ENCODE data around the gene SPSB1.

Gene SPSB1

DNA sequence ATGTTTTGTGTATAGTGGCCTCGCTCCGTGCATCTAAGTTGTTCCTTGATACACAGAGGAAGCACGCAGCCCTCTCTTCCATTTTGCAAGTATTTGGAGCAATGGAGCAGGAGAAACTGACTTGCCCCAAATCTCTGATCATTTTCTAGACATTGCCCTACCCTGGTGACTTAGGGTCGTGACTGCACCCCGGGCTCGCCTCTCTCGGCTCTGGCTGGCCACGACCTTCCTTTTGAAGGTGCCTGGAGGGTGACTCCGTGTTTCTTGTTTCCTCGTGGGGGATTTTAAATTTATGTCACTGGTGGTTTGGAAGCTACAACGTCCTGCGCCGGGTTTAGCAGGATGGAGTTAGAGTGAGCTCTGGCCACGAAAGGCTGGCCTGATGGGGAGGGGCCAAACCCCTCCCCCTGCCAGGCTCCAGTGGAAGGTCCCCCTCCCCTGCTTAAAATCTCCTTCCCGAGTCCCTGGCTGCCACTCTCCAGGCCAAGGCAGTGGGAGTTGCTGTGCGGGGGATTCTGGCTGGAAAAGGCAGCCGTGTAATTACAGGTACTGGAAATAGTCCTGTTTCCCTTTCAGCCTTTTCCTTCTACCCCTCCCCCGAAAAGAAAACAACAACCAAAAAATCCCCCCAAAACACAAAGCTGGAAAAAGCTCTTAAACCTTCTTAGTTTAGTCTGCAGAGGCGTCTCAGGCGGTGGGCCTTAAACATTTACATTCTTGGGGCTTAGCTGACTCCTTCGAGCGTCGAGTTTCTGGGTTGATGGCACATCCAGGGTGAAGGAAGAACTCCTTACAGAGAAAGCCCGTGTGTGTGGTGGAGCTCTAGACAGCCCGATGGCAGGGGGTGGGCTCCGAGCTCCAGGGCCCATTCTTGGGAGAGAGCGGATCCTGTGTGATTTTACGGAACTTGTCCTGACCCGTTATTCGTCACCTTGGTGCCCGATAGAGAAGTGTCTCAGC lies 28.1 kb downstream of the SPSB1 start:
- DNase-seq: no peak

DNA sequence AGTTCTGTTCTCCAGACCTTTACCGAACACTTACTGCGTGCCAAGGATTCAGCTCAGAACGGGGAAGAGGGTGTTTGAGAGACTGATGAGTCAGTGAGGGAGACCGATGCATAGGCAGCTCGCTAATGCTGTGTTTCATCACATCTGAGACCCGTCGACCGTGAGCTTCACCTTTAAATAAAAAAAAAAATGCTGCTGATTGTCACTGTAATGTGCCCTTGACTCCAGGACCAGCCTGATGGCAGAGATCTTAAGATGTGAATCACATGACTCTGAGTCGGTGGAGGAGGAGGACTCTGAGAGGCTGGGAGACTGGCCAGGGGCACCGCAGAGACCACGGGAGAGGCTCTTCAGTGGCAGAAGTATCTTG lies 28.8 kb downstream of the SPSB1 start:
- DNase-seq: peak; percentile 93

GRCh38 chr1:9321986-9322660 lies 29.4 kb downstream of the SPSB1 start:
- peak; percentile 83 for DNase-seq

DNA sequence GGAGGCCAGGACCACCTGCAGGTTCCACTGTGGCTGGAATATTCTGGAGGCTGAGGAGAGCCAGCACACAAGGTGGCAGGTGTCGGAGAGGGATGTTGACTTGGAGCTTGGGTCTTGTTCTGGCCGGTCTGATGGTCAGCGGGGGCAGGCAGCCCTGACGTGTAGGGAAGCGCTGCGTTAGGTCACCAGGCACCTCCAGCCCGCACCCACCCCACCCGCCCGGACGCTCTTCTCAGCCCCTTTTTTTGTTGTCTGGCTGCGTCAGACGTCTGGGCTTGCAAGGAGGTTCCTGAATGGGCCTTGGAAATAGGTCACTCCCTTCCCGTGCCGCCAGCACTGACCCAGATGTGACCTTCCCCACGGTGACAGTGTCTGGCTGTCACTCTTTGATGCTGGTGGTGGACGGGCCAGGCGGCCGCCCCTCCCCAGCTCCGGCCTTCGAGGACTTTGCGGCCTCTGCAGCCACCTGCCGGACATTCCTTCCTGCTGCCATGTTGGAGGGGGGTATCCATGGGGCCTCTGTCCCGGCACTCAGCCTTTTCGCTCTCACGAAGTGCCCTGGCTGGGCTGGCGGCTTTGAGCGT lies 30.1 kb downstream of the SPSB1 start:
- no peak for DNase-seq

- DNase-seq: no peak
Observed at GRCh38 chr1:9324246-9325096, 31.8 kb downstream of the SPSB1 start.

DNA sequence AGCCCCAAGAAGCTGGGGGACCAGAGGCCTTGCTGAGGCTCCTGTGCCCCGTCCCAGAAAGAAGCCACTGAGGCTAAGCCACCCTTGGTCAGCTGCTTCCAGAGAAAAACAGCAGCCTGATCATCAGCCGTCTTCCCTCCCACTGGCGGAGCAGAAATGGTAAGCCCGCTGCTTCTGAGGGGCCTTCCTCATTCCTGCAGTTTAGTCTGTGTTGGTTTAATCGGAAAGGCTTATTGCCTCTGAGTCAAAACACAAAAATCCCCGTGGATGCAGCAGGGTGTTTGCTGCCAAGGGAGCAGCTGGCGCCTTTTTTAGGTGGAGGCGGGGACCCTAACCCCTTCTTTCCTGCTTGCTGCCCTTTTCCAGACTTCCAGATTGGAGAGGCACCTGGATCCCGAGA lies 33.9 kb downstream of the SPSB1 start:
- DNase-seq: no peak

GRCh38 chr1:9328201-9328600 lies 35.5 kb downstream of the SPSB1 start:
- no peak for DNase-seq

GRCh38 chr1:9328715-9329114 lies 36.0 kb downstream of the SPSB1 start:
- DNase-seq: no peak

DNA sequence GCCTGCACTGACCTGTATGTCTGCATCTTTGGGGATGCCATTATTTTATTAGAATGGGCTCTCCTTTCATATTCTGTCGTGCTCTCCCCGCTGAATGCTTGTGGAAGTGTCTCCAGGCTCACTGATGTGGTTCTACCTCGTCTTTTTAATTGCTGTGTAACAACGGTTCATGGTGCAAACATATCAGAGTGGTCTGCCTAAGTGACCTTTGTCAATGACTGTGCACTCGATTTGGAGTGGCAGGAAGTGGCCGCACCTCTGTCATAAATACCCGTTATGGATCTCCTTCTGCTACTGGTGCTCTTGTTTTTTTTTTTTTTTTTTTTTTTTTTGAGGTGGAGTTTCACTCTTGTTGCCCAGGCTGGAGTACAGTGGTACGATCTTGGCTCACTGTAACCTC lies 38.3 kb downstream of the SPSB1 start:
- DNase-seq: no peak

DNA sequence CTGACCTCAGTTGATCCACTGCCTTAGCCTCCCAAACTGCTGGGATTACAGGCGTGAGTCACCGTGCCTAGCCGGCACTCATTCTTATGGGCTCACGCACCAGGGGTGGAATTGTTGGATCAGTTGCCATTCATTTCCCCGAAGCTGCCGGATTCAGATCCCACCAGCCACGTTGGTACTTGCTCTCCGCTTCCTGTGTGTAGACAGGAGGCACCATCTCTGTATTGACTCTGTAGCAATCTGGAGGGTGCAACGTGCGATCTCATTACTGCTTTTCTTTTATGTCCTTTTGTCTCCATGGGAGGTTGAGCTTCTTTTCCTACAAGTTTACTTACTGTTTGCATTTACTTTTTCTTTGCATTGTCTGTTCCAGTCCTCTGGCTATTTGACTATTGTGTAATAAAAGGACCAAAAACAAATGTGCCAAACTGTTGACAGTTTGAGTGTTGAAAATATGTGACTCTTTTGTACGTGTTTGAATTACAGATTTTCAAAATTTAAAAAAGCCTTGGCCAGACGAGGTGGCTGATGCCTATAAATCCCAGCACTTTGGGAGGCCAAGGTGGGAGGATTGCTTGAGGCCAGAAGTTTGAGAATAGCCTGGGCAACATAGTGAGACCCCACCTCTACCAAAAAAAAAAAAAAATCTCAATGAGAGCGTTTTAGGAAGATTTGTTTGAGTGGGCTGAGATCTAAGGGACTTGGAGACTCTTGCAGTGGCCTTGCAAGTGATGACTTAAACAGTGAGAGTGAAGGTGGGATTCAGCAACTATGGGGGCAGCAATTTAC lies 39.1 kb downstream of the SPSB1 start:
- DNase-seq: no peak

DNA sequence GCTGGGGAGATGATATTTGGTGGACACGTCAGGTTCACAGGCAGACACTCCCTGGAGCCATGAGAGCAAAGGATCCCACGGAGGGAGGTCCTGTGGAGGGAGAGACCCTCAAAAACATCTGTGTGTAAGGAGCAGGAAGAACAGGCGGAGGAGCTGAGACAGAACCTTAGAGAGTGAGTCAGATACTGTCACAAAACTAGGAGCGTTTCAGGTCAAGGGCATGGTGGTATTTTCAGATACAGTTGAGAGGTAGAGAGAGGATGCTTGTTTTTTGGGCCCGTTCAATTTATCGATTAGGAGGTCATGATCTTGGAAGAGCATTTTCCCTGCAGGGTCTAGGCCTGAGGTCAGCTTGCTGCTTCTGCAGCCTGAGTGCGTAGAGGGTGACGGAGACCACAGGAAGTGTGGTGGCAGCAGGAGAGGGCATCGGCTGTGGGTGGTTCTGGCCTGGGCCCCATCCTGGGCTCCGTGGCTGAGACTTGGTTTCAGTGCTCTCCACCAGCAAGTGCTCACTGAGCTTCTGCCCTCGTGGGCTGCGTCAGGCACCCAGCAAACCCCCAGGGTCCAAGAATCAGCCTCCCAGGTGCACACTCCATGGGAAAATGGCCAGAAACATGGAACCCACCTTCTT lies 39.9 kb downstream of the SPSB1 start:
- DNase-seq: no peak

GRCh38 chr1:9338397-9339246 lies 45.9 kb downstream of the SPSB1 start:
- DNase-seq: no peak

GRCh38 chr1:9340172-9340854 lies 47.6 kb downstream of the SPSB1 start:
- DNase-seq: no peak

DNA sequence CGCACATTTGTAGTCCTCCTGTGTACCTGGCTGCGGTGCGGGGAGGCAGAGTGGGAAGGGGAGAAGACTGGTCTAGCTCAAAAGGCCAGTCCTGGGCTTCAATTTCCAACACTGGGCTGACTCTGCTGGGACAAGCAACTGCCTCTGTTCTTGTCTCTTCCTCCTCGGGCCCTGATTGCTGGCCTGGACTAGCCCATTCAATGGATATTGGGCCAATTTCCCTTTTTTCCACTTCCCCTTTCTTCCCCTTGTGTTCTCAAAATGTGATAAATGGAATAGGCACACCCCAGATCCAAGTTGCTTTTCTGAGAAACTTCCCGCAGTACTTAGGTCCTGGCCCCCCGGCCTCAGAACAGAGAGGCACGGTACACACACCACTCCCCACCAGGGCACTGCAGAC lies 48.2 kb downstream of the SPSB1 start:
- no peak for DNase-seq

DNA sequence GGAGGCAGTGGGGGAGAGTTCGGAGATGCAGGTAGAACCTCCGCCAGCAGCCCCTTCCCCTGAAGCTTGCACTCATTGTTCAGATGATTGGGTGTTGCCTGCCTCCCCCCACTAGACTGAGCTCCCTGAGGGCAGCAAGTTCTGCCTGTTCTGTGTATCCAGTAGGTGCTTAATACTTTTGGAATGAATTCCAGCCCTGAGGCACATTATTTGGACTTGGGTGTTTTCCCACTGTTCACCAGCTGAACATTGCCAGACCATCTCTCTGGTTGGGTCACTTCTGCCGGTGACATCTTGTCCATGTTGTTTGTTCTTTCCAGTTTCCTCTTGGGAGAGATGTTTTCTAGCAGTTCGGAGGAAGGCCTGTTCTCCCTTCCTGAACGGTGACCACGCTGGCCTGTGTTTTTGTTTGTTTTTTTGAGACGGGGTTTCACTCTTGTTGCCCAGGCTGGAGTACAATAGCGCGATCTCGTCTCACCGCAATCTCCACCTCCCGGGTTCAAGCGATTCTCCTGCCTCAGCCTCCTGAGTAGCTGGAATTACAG lies 48.7 kb downstream of the SPSB1 start:
- DNase-seq: no peak

DNA sequence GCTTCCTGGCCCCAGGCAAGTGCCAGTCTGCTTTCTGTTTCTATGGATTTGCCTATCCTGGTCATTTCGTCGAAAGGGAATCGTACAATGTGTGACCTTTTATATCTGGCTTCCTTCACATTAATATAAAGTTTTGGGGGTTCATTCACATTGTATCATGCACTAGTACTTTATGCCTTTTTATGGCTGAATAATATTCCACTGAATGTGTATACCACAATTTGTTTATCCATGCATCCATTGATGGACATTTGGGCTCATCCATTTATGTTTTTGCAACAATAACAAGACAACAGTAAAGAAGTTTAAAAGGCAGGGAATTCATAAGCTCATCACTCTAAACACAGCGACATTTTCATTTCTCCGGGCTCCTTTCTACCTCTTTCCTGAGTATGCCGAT lies 50.6 kb downstream of the SPSB1 start:
- DNase-seq: no peak

DNA sequence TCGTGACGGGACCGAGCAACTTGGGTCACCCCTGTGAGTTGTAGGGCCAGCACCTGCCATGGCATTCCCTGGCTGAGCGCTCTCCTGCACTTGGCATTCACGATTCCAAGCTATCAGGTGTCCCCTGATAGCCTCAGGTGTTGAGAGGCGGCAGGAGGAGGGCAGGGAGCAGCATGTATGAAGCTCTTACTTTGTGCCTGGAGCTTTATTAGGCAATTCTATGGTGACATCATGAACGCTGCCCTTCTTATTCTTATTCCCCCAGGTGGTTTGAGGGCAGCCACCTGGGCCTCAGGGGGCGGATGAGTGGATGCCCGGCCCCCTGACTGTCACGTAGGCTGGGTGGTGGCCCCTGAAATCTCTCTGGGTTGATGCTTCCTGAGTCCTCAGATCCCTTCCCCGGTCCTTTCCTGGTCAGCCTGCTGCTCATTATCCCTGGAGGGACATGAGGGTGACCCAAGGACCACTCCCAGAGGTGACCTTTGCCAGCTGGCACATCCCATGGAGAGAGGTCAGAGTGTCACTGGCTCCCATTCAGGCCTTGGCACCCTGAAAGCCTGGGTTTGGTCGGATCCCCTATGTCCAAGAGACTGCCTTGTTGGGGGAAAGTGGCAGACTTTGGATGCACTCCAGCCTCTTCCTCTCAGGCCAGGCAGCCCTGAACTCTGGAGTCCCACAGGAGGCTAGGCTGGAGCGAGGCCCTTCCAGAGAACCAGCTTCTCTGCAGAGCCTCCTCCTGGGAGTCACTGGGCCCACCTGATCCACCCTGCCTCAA lies 51.9 kb downstream of the SPSB1 start:
- no peak for DNase-seq

DNA sequence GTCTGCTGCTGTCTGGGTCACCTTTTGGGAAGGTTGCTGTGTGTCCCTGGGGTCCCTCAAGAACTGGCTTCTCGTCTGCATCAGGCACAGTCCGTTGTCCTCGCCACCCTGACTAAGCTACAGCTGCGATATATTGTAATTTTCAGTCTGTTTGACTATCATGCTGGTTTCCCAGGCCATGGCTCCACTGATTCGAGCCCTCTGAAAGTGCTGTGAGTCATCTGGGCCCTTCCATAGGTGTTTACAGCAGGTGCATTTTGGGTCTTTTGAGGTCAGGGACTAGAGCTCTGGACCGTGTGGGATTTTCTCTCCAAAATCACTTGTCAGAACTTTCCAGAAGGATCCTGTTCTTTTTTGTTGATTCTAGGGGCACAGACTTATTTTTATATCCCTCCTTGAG lies 52.8 kb downstream of the SPSB1 start:
- no peak for DNase-seq

GRCh38 chr1:9345922-9346321 lies 53.2 kb downstream of the SPSB1 start:
- DNase-seq: no peak

All from DMS79 (cell line).